COLO668 (cell line): ENCODE measurements around the gene PPM1D.
"Not testable (repeated sequence)": the region's sequence is repeated elsewhere in the genome, so short reads cannot be mapped to it uniquely, and the experiment has no call there.

Experiments
- DNase-seq: peaks from one replicate; lab custom pipeline; 2025; ENCODE audit not compliant: unreplicated experiment; lab: John Stamatoyannopoulos, UW

PPM1D gene

DNA sequence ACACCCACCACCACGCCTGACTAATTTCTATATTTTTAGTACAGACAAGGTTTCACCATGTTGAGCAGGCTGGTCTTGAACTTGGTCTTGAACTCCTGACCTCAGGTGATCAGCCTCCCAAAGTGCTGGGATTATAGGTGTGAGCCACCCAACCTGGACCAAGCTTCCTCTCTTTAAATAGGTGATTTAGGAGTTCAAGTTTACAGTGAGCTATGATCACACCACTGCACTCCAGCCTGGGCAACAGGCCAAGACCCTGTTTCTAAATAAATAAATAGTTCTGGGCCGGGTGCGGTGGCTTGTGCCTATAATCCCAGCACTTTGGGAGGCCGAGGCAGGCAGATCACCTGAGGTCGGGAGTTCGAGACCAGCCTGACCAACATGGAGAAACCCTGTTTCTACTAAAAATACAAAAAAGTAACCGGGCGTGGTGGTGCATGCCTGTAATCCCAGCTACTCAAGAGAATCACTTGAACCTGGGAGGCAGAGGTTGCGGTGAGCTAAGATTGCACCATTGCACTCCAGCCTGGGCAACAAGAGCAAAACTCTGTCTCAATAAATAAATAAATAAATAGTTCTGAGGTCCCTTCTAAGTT, 6.5 kb upstream of the PPM1D start:
- DNase-seq: peak; percentile 47

DNA sequence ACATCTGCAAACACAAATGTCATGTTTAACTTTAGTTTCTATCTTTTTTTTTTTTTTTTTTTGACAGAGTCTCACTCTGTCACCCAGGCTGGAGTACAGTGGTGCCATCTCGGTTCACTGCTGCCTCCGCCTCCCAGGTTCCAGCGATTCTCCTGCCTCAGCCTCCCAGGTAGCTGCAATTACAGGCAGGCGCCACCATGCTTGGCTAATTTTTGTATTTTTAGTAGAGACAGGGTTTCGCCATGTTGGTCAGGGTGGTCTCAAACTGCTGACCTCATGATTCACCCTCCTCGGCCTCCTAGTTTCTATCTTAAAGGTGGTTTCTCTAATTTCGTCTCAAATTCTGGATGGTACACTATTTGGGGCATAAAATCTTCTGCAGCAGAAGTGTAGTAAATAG, 5.8 kb upstream of the PPM1D start:
- not testable (repeated sequence) for DNase-seq

DNA sequence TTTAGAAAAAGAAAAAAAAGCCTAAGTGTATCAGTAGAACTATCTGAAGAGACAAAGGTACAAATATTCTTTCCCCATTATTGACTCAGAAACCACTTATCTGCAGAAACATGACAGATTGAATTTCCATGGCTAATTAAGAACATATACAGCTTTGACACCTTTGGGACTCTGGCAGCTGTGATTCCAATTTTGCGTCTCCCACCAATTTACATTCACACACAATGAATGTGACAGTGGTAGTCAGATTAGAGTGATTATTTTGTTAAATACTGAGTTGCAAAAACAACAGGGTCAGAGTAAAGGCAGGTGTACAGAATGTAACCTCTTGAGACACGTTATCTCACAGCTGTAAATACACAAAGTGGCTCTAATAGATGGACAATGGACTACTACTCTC, 5.3 kb upstream of the PPM1D start:
- DNase-seq: peak; percentile 3

DNA sequence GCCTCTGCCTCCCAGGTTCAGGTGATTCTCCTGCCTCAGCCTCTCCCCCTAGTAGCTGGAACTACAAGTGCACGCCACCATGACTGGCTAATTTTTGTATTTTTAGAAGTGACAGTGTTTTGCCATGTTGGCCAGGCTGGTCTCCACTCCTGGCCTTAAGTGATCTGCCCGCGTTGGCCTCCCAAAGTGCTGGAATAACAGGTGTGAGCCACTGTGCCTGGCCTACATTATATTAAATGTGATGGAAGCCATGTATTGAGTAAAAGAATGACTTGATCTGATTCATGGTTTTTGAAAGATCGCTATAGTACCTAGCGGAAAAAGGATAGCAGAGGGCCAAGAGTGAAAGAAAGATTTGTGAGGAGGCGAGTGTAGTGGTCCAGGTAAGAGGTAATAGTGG, 2.7 kb upstream of the PPM1D start:
- DNase-seq: no peak

DNA sequence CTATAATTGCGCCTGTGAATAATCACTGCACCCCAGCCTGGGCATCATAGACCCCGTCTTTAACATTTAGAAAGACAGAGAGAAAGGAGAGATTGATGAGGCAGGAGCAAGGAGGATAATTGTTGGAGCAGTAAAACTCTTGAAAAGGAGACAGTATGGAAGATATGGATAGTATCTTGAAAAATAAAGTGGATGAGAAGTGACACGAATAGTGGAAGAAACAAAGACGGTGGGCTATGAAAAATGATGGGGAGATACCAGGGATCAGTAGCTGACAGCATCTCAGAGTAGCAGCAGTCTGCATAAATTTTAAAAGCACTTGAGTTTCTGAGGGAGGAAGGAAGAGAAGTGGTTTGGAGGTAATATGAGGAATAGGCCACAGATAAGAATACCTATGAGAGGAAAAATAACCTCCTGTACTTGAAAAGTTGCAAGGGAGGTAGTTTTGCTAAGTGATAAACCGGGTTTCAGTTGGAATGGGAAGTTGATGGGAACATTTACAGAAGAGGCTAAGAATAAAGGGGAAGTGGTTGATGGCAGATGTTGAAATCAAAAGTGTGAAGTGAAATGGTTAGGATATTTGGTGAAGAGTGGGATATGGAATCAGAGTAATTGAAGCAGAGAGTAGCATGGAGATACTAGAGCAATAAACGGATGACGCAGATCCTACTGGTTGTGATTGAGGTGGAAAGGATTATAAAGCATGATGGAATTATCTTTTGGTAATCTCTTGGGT, 1.8 kb upstream of the PPM1D start:
- DNase-seq: no peak

DNA sequence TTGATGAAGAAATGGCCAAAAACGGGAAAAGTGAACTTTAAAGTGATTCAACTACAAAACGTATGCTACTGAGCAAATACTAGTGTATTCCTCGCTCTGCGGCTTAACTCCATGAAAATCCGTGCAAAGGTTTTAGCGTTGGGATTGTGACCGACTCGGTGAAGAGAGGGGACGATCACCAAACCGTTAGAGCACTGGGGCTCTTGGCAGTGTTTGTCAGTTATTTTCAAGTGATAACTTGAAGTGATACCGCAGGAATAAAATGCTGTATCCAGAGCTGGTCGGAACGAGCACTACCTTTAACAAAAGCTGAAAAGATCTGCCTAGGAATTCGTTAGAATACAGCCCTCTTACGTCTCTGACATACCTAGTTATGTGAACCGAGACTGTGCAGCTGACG, 773 bp upstream of the PPM1D start:
- DNase-seq: peak; percentile 13

DNA sequence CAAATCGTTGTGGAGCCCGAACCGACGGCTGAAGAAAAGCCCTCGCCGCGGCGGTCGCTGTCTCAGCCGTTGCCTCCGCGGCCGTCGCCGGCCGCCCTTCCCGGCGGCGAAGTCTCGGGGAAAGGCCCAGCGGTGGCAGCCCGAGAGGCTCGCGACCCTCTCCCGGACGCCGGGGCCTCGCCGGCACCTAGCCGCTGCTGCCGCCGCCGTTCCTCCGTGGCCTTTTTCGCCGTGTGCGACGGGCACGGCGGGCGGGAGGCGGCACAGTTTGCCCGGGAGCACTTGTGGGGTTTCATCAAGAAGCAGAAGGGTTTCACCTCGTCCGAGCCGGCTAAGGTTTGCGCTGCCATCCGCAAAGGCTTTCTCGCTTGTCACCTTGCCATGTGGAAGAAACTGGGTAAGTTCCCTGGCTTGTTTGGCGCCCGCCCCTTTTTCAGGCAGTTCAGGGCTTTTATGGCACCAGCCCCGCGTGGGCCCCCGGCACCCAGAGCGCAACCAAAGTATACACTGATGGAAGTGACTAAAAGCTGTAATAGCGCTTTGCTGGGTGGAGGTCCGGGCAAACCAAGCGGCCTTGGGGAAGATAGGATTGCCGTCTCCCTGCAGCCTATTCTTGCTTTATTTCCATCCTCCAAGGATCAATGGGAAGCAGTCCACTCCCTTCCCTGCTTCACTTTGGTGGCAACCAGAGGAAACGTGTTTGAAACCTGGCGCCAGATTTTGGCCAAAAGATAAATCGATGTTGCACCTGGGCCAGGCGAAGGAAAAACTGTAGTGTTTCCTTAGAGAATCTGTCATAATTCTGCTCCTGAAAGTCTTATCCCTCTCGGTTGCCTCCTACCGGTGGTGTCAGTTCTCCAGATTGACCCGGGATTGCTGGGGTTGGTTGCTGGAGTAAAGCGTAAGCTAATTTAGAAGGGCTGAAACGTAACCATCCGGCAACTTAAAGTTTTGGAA, 775 bp downstream of the PPM1D start:
- DNase-seq: peak; percentile 60

DNA sequence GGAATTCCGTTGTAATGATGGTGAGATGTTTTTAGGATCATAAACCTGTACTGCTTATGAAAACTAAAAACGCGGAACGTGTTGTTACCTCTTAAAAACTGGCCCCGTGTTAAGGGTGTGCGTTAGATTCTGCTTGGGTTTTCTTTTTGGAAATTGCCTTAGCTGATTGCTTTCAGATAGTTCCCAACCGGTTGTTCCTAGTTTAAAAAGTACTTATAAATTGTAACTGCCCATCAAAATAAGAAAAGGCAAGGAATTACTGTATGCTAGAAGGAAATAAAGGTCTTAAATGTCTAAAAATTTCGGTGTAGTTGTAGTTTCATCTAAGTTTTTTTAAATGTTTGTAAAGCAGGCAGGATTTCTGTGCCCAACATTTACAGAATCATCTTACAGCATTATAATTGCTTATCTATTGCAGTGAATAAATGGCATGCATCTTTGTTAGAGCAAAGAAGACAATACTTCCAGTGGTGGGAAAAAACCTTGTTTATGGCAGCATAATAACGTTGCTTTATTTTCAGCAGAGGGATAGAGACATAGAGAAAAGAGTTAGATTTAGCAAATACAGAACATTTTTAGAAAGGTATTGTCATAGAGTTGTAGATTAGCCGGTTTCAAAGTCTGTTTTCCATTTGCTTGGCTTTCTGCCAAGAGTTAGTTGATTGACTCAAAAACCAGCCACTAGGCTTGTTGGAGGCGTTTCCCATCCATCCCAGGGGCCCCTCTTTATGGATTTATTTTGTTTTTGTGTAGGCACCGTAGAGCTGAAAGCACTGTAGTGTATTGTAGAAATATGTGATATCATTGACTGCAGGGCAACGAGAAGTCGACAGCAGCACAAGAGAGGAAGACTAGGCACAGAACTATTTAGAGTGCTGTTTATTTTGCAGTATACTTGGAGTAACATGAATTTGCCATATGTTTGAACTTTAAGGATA, 1.7 kb downstream of the PPM1D start:
- DNase-seq: peak; percentile 40

DNA sequence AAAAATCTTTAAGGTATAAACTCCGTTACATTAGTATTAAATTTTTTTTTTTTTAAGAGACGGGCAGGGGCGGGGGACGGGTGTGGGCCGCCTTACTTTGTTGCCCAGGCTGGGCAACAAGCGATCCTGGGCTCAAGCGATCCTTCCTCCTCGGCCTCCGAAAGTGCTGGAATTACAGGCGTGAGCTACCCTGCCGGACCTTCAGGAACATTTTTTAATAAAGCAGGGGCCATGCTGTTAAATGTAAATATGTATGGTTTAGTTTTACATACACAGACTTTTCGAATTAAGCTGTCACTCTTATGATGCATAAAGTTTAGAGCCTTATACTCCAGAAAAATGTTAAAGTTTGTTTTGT, 2.4 kb downstream of the PPM1D start:
- peak; percentile 0 for DNase-seq

DNA sequence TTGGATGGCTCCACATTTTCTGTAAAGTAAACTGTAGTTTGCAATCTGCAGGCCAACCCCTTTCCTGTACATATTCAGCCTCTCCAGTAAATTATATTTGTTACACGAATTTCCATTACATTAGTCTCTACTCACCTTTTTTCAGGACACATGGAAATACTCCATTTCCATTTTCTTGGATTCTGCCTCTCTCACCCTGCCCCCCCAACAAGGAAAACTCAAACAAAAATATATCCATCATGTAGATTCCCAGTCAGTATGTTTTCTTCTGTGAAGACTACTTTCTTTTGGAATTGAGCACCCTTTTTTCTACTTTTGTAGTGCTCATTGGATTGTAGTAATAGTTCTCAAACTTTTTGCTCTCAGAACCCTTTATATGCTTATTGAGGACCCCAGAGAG, 2.9 kb downstream of the PPM1D start:
- no peak for DNase-seq

DNA sequence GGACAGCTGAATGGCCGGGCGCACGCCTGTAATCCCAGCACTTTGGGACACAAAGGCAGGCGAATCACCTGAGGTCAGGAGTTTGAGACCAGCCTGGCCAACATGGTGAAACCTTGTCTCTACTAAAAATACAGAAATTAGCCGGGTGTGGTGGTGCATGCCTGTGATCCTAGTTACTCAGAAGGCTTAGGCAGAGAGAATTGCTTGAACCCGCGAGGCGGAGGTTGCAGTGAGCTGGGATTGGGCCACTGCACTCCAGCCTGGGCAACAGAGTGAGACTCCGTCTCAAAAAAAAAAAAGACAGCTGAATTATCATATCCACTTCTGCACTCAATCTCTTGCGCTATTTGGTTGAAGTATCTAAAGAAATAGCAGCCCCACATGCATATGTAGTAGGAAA, 3.5 kb downstream of the PPM1D start:
- DNase-seq: not testable (repeated sequence)

DNA sequence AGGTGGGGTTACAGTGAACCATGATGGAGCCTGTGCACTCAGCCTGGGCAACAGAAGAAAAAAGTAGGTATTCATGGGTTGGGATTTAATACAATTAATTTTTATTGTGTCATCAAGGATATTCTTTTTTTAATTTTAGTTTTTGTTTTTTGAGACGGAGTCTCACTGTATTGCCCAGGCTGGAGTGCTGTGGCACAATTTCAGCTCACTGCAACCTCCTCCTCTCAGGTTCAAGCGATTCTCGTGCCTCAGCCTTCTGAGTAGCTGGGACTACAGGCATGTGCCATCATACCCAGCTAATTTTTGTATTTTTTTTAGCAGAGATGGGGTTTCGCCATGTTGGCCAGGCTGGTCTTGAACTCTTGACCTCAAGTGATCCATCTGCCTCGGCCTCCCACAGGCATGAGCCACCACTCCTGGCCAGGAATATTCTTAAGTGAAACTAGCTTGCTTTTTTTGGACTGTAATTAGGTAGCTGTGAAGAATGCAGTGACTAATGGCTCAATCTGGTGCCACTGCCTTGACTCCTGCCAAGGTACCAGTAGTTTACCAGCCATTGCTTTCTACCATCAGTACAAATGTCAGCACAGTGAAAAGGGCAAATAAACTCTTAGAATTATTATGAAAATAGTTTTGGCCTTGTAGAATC, 4.8 kb downstream of the PPM1D start:
- DNase-seq: no peak

DNA sequence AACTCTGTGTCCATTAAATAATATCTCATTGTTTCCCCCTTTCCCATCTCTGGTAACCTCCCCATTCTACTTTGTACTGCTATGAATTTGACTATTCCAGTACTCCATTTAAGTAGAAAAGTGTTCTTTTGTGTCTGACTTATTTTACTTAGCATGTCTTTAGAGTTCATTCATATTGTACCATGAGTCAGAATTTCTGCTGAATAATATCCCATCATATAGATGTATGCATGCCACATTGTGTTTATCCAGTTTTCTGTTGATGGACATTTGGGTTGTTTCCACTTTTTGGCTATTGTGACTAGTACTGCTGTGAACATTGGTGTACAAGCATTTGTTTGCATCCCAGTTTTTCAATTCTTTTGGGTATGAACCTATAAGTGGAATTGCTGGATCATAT, 6.0 kb downstream of the PPM1D start:
- no peak for DNase-seq

DNA sequence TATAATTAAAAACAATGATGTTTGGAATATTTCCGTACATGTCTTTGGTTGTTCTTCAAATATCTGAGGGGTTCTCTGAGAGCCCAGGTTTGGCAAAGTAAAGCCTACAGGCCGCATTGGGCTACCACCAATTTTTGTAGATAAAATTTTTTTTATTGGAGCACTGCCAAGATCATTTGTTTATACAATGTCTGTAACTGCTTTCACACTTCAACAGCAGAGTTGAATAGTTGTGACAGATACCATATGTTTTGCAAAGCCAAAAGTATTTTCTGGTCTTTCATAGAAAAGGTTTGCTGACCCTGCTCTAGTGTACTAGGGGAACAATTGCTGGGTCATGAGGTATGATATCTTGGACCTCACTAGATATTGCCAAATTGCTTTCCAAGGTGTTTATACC, 10.5 kb downstream of the PPM1D start:
- no peak for DNase-seq

DNA sequence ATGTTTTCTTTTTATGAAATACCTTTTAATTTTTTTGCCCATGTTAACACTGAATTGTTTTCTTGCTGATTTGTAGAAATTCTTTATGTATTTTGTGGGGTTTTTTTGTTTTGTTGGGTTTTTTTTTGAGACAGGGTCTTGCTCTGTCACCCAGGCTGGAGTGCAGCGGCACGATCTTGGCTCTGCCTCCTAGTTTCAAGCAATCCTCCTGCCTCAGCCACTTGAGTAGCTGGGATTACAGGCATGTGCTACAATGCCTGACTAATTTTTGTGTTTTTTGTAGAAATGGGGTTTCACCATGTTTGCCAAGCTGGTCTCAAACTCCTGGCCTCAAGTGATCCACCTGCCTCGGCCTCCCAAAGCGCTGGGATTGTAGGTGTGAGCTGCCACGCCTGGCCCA, 11.3 kb downstream of the PPM1D start:
- not testable (repeated sequence) for DNase-seq

DNA sequence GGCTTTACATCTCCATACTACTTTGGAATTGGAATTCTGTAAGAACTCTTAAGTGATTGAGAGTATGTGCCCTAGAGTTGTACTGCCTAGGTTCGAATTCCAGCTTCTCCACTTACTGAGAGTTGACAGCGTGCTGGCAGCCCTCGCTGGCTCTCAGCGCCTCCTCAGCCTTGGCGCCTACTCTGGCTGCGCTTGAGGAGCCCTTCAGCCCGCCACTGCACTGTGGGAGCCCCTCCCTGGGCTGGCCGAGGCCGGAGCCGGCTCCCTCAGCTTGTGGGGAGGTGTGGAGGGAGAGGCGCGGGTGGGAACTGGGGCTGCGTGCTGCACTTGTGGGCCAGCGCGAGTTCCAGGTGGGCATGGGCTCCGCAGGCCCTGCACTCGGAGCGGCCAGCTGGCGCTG, 13.3 kb downstream of the PPM1D start:
- no peak for DNase-seq

DNA sequence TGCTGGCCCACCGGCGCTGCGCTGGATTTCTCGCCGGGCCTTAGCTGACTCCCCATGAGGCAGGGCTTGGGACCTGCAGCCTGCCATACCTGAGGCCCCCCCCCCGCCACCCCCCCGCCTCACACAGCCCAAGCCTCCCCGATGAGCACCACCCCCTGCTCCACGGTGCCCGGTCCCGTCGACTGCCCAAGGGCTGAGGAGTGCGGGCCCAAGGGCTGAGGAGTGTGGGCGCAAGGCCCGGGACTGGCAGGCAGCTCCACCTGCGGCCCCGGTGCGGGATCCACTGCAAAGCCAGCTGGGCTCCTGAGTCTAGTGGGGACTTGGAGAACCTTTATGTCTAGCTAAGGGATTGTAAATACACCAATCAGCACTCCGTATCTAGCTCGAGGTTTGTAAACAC, 13.8 kb downstream of the PPM1D start:
- not testable (repeated sequence) for DNase-seq

DNA sequence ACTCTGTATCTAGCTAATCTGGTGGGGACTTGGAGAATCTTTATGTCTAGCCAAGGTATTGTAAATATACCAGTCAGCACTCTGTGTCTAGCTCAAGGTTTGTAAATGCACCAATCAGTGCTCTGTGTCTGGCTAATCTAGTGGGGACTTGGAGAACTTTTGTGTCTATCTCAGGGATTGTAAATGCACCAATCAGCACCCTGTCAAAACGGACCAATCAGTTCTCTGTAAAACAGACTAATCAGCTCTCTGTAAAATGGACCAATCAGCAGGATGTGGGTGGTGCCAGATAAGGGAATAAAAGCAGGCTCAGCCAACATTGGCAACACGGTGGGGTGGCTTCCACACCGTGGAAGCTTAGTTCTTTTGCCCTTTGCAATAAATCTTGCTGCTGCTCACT, 14.3 kb downstream of the PPM1D start:
- DNase-seq: not testable (repeated sequence)

DNA sequence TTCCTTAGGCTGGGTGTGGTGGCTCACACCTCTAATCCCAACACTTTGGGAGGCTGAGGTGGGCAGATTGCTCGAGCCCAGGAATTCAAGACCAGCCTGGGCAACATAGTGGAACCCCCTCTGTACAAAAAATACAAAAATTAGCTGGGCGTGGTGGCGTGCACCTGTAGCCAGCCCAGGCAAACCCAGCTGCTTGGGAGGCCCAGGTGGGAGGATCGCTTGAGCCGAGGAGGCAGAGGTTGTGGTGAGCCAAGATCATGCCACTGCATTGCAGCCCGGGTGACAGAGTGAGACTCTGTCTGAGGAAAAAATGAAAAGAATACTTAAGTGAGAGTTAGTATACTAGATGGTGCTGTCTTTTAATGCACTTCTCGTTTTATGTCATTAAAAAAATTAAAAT, 15.1 kb downstream of the PPM1D start:
- DNase-seq: no peak

DNA sequence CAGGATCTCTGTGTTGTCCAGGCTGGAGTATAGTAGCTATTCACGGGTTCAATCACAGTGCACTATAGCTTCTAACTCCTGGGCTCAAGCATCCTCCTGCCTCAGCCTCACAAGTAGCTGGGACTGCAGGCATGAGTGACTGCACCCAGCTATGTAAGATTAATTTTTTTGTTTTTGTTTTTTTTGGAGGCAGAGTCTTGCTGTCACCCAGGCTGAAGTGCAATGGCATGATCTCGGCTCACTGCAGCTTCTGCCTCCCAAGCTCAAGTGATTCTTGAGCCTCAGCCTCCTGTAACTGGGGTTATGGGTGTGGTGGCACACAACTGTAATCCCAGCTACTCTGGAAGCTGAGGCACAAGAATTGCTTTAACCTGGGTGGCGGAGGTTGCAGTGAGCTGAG, 15.8 kb downstream of the PPM1D start:
- no peak for DNase-seq
